Activated naive CD4-positive, alpha-beta T cell treated with anti-CD3 and anti-CD28 coated beads, Interleukin-2, amount 50 U/mL, for 72 hours (primary cell): ENCODE data around the gene ATG2A. TPM values are rescaled to one million over a fixed set of nuclear protein-coding genes. Genes with fewer than 3 reads are reported as not detected.

Experiments used
- ATAC-seq, 2 donors: fragments of 150-1000 bp; cut with Tn5 transposase; 2 replicates each; pipeline ENCODE4 v1.10.0; 2021; ENCODE audit warnings: mild to moderate bottlenecking in 2 of 2, moderate library complexity in 2 of 2
- DNase-seq, 2 donors: peaks; one replicate each; pipeline ENCODE4 v3.0.0; 2021 to 2022; ENCODE audit warnings: low spot score in 2 of 2
- H3K27ac Mint-ChIP-seq, 2 donors: one replicate each; pipeline ENCODE4 v1.8.0; 2022; ENCODE audit warnings: mild to moderate bottlenecking in 2 of 2, mixed read lengths in 2 of 2
- H3K36me3 Mint-ChIP-seq, 2 donors: one replicate each; pipeline ENCODE4 v1.8.0; 2022; ENCODE audit warnings: mixed read lengths in 2 of 2
- H3K9me3 Mint-ChIP-seq, 2 donors: one replicate each; pipeline ENCODE4 v1.8.0; 2022; ENCODE audit warnings: mixed read lengths in 2 of 2
- total RNA-seq, 2 donors: library from RNA; stranded (reverse); gene quantifications; one replicate each; pipeline ENCODE4 v1.2.3, GENCODE V29; 2022

The ATG2A gene
- total RNA-seq, 2 donors from 2014 or later: 21.2 to 26.8 TPM

- DNase-seq: no peak
- Mint-ChIP-seq H3K27ac (no peak overlapping the region), H3K36me3 (no peaks in the 10 kb centered on the region), H3K9me3 (no peaks in the 10 kb centered on the region)
- no peak for ATAC-seq
These were observed 33.4 kb downstream of the ATG2A start for GRCh38 chr11:64883575-64883974.

- Mint-ChIP-seq H3K9me3 (no peaks in the 10 kb centered on the region), H3K36me3 (peaks cover 5 to 9% of the 10 kb centered on the region in 2 donors), H3K27ac (no peak overlapping the region)
- DNase-seq: no peak
- no peak for ATAC-seq
These were observed 34.8 kb downstream of the ATG2A start for GRCh38 chr11:64882243-64882642.

- no peaks in the 10 kb centered on the region for H3K9me3 Mint-ChIP-seq
- peak overlapping the region; percentile 77 to 87 for H3K27ac Mint-ChIP-seq
- no peak for ATAC-seq
- no peak for DNase-seq
- peaks cover 13 to 16% of the 10 kb centered on the region in 2 donors for H3K36me3 Mint-ChIP-seq
These were observed 35.5 kb downstream of the ATG2A start for GRCh38 chr11:64881476-64881875.

GRCh38 chr11:64880240-64881001 is 36.6 kb downstream of the ATG2A start:
- DNase-seq (no peak), ATAC-seq (no peak)
- no peaks in the 10 kb centered on the region for H3K9me3 Mint-ChIP-seq
- H3K36me3 Mint-ChIP-seq: peaks cover 23 to 27% of the 10 kb centered on the region in 2 donors
- H3K27ac Mint-ChIP-seq: peak overlapping the region; percentile 87 to 94

GRCh38 chr11:64879244-64879900 is 37.6 kb downstream of the ATG2A start:
- DNase-seq (no peak), ATAC-seq (no peak)
- peaks cover 34 to 37% of the 10 kb centered on the region in 2 donors for H3K36me3 Mint-ChIP-seq
- peak overlapping the region; percentile 87 to 94 for H3K27ac Mint-ChIP-seq
- no peaks in the 10 kb centered on the region for H3K9me3 Mint-ChIP-seq

- peak; percentile 76 to 79 for ATAC-seq
- H3K27ac Mint-ChIP-seq: peak within 1 kb of the TSS; percentile 87 to 97
- H3K9me3 Mint-ChIP-seq: no peaks in the 10 kb centered on the region
- DNase-seq: peak; percentile 99
- peaks cover 38 to 40% of the 10 kb centered on the region in 2 donors for H3K36me3 Mint-ChIP-seq
These were observed 38.3 kb downstream of the ATG2A start, which contains the start of gene EHD1 for GRCh38 chr11:64878494-64879243. Gene EHD1 (minus strand): TSS chr11:64878621. CDS start chr11:64878464, 157 bp downstream.

- H3K27ac Mint-ChIP-seq: peak overlapping the region; percentile 87 to 97
- DNase-seq: no peak
- peaks cover 38 to 40% of the 10 kb centered on the region in 2 donors for H3K36me3 Mint-ChIP-seq
- ATAC-seq: no peak
- no peaks in the 10 kb centered on the region for H3K9me3 Mint-ChIP-seq
These were observed 38.9 kb downstream of the ATG2A start for GRCh38 chr11:64878223-64878493.

- peak; percentile 8 to 38 for ATAC-seq
- DNase-seq: peak in 1 of 2 donors; percentile 76
- no peaks in the 10 kb centered on the region for H3K9me3 Mint-ChIP-seq
- H3K36me3 Mint-ChIP-seq: peaks cover 43 to 45% of the 10 kb centered on the region in 2 donors
- H3K27ac Mint-ChIP-seq: peak overlapping the region; percentile 87 to 97
These were observed 39.4 kb downstream of the ATG2A start for GRCh38 chr11:64877390-64878222.

- peak overlapping the region; percentile 87 to 97 for H3K27ac Mint-ChIP-seq
- DNase-seq (no peak), ATAC-seq (no peak)
- no peaks in the 10 kb centered on the region for H3K9me3 Mint-ChIP-seq
- H3K36me3 Mint-ChIP-seq: peaks cover 44 to 48% of the 10 kb centered on the region in 2 donors
These were observed 40.1 kb downstream of the ATG2A start for GRCh38 chr11:64876835-64877341.

- peak overlapping the region; percentile 77 to 87 for H3K27ac Mint-ChIP-seq
- DNase-seq (no peak), ATAC-seq (peak; percentile 10 to 38)
- peaks cover 49 to 52% of the 10 kb centered on the region in 2 donors for H3K36me3 Mint-ChIP-seq
- no peaks in the 10 kb centered on the region for H3K9me3 Mint-ChIP-seq
These were observed 40.7 kb downstream of the ATG2A start for GRCh38 chr11:64876229-64876750.

- Mint-ChIP-seq H3K36me3 (peaks cover 52 to 55% of the 10 kb centered on the region in 2 donors), H3K9me3 (no peaks in the 10 kb centered on the region), H3K27ac (peak overlapping the region; percentile 36 to 87)
- no peak for DNase-seq
- ATAC-seq: no peak
These were observed 41.4 kb downstream of the ATG2A start for GRCh38 chr11:64875369-64876228.

- no peak for DNase-seq
- Mint-ChIP-seq H3K9me3 (no peaks in the 10 kb centered on the region), H3K27ac (peak overlapping the region in 1 of 2 donors; percentile 68), H3K36me3 (peaks cover 52 to 63% of the 10 kb centered on the region in 2 donors)
- no peak for ATAC-seq
These were observed 42.4 kb downstream of the ATG2A start for GRCh38 chr11:64874308-64875240.

- no peak for ATAC-seq
- no peaks in the 10 kb centered on the region for H3K9me3 Mint-ChIP-seq
- no peak for DNase-seq
- no peak overlapping the region for H3K27ac Mint-ChIP-seq
- peaks cover 60 to 62% of the 10 kb centered on the region in 2 donors for H3K36me3 Mint-ChIP-seq
These were observed 44.1 kb downstream of the ATG2A start for GRCh38 chr11:64872790-64873488.

- Mint-ChIP-seq H3K36me3 (peaks cover 53 to 57% of the 10 kb centered on the region in 2 donors), H3K9me3 (no peaks in the 10 kb centered on the region), H3K27ac (peak overlapping the region; percentile 25 to 89)
- DNase-seq: no peak
- no peak for ATAC-seq
These were observed 45.5 kb downstream of the ATG2A start for GRCh38 chr11:64871492-64871891.
